HAP-1 (cell line): ENCODE measurements around the gene GATAD2A.

Experiments used
- DNase-seq, 2 experiments: peaks; one replicate each; pipeline ENCODE4 v3.0.0-alpha.2; 2016 to 2020; ENCODE audit warnings: low spot score in 2 of 2
- H3K27me3 ChIP-seq: fragments of 250-450 bp; sonication (Bioruptor Pico); 2 replicates; pipeline ENCODE4 v1.5.1; 2020; ENCODE audit warnings: low read depth, mild to moderate bottlenecking, moderate library complexity
- H3K36me3 ChIP-seq: fragments of 250-450 bp; sonication (Bioruptor Pico); replicated peaks from 2 replicates; pipeline ENCODE4 v1.5.1; 2020; ENCODE audit warnings: mild to moderate bottlenecking
- H3K4me1 ChIP-seq: fragments of 250-450 bp; sonication (Bioruptor Pico); 2 replicates; pipeline ENCODE4 v1.5.1; 2020; ENCODE audit warnings: mild to moderate bottlenecking
- H3K4me3 ChIP-seq: fragments of 250-450 bp; sonication (Bioruptor Pico); 2 replicates; pipeline ENCODE4 v1.5.1; 2020; ENCODE audit warnings: mild to moderate bottlenecking, moderate library complexity
- H3K9me3 ChIP-seq: fragments of 250-450 bp; sonication (Bioruptor Pico); 2 replicates; pipeline ENCODE4 v1.5.1; 2020; ENCODE audit warnings: mild to moderate bottlenecking, moderate library complexity
- in situ Hi-C: fragments of 300-500 bp; cut with MboI; formaldehyde crosslinking; loops from 3 replicates; pipeline ENCODE4 v1.14.3; 2020; ENCODE audit warnings: low sequenced_read_pairs, inconsistent platforms, mixed read lengths

GATAD2A gene

GRCh38 chr19:19534556-19535265, 129.2 kb downstream of the GATAD2A start:
- Histone ChIP-seq H3K4me3 (no peak overlapping the region), H3K36me3 (no peaks in the 10 kb centered on the region), H3K4me1 (no peaks in the 10 kb centered on the region), H3K27me3 (no peaks in the 10 kb centered on the region), H3K9me3 (no peaks in the 10 kb centered on the region)
- no peak for DNase-seq
- in situ Hi-C loops = loop anchor here (5.0 to 25.0 kb wide), 2 partner anchors 108 to 428 kb away; partner anchors contain the start of gene GMIP

- in situ Hi-C loops = loop anchor here (5.0 to 25.0 kb wide), 2 partner anchors 107 to 427 kb away; partner anchors contain the start of gene GMIP
- Histone ChIP-seq H3K4me3 (no peak overlapping the region), H3K36me3 (no peaks in the 10 kb centered on the region), H3K27me3 (no peaks in the 10 kb centered on the region), H3K9me3 (no peaks in the 10 kb centered on the region), H3K4me1 (no peaks in the 10 kb centered on the region)
- no peak for DNase-seq
Observed at GRCh38 chr19:19535311-19536191, 130.1 kb downstream of the GATAD2A start.

GRCh38 chr19:19537075-19538048, 131.9 kb downstream of the GATAD2A start:
- Histone ChIP-seq H3K4me1 (no peaks in the 10 kb centered on the region), H3K4me3 (no peak overlapping the region), H3K9me3 (no peaks in the 10 kb centered on the region), H3K27me3 (no peaks in the 10 kb centered on the region), H3K36me3 (no peaks in the 10 kb centered on the region)
- in situ Hi-C loops = loop anchor here (5.0 to 25.0 kb wide), 2 partner anchors 105 to 425 kb away; partner anchors contain the start of gene GMIP
- DNase-seq = no peak

- in situ Hi-C loops = loop anchor here (5.0 to 25.0 kb wide), 2 partner anchors 104 to 424 kb away; partner anchors contain the start of gene GMIP
- Histone ChIP-seq H3K4me3 (no peak within 1 kb of the TSS), H3K4me1 (no peaks in the 10 kb centered on the region)
Observed at GRCh38 chr19:19538061-19538784, 132.7 kb downstream of the GATAD2A start, which contains the start of gene CILP2. Gene CILP2 (plus strand): TSS chr19:19538265. CDS start chr19:19538350, 85 bp downstream.

GRCh38 chr19:19538785-19539166, 133.3 kb downstream of the GATAD2A start:
- H3K36me3 ChIP-seq = no peaks in the 10 kb centered on the region
- H3K9me3 ChIP-seq = no peaks in the 10 kb centered on the region
- H3K27me3 ChIP-seq = no peaks in the 10 kb centered on the region
- no peaks in the 10 kb centered on the region for H3K4me1 ChIP-seq
- no peak overlapping the region for H3K4me3 ChIP-seq
- DNase-seq = no peak
- in situ Hi-C loops = loop anchor here (5.0 to 25.0 kb wide), 2 partner anchors 104 to 424 kb away; partner anchors contain the start of gene GMIP

More at GRCh38 chr19:19538061-19538784, 132.7 kb downstream of the GATAD2A start, which contains the start of gene CILP2:
- no peaks in the 10 kb centered on the region for H3K36me3 ChIP-seq
- DNase-seq = peak in 1 of 2 experiments; percentile 39
- no peaks in the 10 kb centered on the region for H3K27me3 ChIP-seq
- H3K9me3 ChIP-seq = no peaks in the 10 kb centered on the region

GRCh38 chr19:19539698-19540063, 134.2 kb downstream of the GATAD2A start:
- H3K4me1 ChIP-seq = no peaks in the 10 kb centered on the region
- in situ Hi-C loops = loop anchor here (5.0 to 25.0 kb wide), 2 partner anchors 103 to 423 kb away; partner anchors contain the start of gene GMIP
- H3K27me3 ChIP-seq = no peaks in the 10 kb centered on the region
- no peak overlapping the region for H3K4me3 ChIP-seq
- H3K36me3 ChIP-seq = no peaks in the 10 kb centered on the region
- H3K9me3 ChIP-seq = no peaks in the 10 kb centered on the region
- no peak for DNase-seq

GRCh38 chr19:19540064-19540714, 134.7 kb downstream of the GATAD2A start:
- no peaks in the 10 kb centered on the region for H3K27me3 ChIP-seq
- H3K4me1 ChIP-seq = no peaks in the 10 kb centered on the region
- no peaks in the 10 kb centered on the region for H3K9me3 ChIP-seq
- peak in 1 of 2 experiments; percentile 70 for DNase-seq
- H3K4me3 ChIP-seq = no peak overlapping the region
- in situ Hi-C loops = loop anchor here (25.0 kb wide), 1 partner anchor 422 kb away; no protein-coding TSS in a partner anchor
- H3K36me3 ChIP-seq = no peaks in the 10 kb centered on the region

GRCh38 chr19:19540715-19541515, 135.4 kb downstream of the GATAD2A start:
- Histone ChIP-seq H3K9me3 (no peaks in the 10 kb centered on the region), H3K27me3 (no peaks in the 10 kb centered on the region), H3K36me3 (no peaks in the 10 kb centered on the region), H3K4me1 (no peaks in the 10 kb centered on the region), H3K4me3 (no peak overlapping the region)
- DNase-seq = peak; percentile 31 to 84
- in situ Hi-C loops = loop anchor here (25.0 kb wide), 1 partner anchor 421 kb away; no protein-coding TSS in a partner anchor

- no peak overlapping the region for H3K4me3 ChIP-seq
- no peaks in the 10 kb centered on the region for H3K9me3 ChIP-seq
- no peaks in the 10 kb centered on the region for H3K4me1 ChIP-seq
- H3K36me3 ChIP-seq = no peaks in the 10 kb centered on the region
- no peak for DNase-seq
- H3K27me3 ChIP-seq = no peaks in the 10 kb centered on the region
- in situ Hi-C loops = loop anchor here (25.0 kb wide), 1 partner anchor 421 kb away; no protein-coding TSS in a partner anchor
Observed at GRCh38 chr19:19541616-19542015, 136.1 kb downstream of the GATAD2A start.

GRCh38 chr19:19542507-19542906, 137.0 kb downstream of the GATAD2A start:
- Histone ChIP-seq H3K4me1 (no peaks in the 10 kb centered on the region), H3K4me3 (no peak overlapping the region), H3K9me3 (no peaks in the 10 kb centered on the region), H3K27me3 (no peaks in the 10 kb centered on the region), H3K36me3 (no peaks in the 10 kb centered on the region)
- in situ Hi-C loops = loop anchor here (25.0 kb wide), 1 partner anchor 420 kb away; no protein-coding TSS in a partner anchor
- no peak for DNase-seq

- H3K27me3 ChIP-seq = no peaks in the 10 kb centered on the region
- in situ Hi-C loops = loop anchor here (25.0 kb wide), 1 partner anchor 419 kb away; no protein-coding TSS in a partner anchor
- no peaks in the 10 kb centered on the region for H3K36me3 ChIP-seq
- H3K4me1 ChIP-seq = no peaks in the 10 kb centered on the region
- no peak for DNase-seq
- H3K4me3 ChIP-seq = no peak overlapping the region
- no peaks in the 10 kb centered on the region for H3K9me3 ChIP-seq
Observed at GRCh38 chr19:19543101-19543500, 137.6 kb downstream of the GATAD2A start.
